Stimulated activated CD4-positive, alpha-beta T cell treated with anti-CD3 and anti-CD28 coated beads, Interleukin-12 subunit alpha, Interleukin-12 subunit beta, amount 100 ng/mL, for 24 hours (primary cell): ENCODE data around the gene CSF2.

Experiments
- DNase-seq, 2 experiments: peaks; one replicate each; pipeline ENCODE4 v3.0.0-alpha.2; 2020; ENCODE audit warnings: low read depth in 2 of 2

Gene CSF2

DNA sequence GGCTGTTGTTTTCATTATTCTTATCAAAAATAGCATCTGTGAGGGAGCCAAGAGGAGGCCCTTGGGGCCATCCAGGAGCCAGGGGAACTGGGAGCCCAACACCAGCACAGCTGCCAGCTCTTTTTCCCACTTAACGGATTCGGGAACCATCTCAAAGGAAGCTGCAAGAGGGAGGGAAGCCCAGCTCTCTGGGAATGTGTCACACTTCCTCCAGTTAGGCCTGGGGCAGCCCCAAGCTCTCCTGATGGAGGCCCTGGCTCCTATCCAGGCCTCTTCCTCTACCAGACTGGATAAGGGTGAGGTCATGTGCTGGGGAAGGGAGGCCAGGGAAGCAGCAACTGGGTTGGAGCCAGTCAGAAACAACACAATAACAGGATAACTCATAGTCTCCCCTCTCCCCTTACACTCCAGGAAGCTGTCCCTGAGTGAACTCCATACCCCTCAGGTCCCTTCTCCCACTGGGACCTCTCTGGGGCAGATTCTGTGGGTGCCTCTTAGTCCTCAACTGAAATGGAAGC is 12.7 kb downstream of the CSF2 start:
- no peak for DNase-seq

DNA sequence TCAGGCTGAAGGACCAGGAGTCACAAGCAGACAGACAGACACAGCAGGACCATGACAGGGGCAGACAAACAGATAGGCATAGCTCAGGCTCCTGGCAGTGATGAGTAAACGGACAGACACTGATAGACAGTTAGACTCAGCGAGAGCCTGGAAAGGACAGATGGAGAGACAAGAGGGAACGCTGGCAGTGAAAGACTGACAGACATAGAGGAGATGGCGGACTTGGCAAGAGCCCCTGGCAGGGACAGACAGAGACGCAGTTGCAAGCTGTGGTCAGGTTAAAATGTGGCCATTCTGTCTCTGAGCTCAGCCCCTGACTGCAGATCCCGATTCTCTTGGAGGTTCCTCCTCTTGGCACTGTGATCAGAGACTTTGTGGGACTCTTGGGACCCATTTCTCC is 13.6 kb downstream of the CSF2 start:
- no peak for DNase-seq

DNA sequence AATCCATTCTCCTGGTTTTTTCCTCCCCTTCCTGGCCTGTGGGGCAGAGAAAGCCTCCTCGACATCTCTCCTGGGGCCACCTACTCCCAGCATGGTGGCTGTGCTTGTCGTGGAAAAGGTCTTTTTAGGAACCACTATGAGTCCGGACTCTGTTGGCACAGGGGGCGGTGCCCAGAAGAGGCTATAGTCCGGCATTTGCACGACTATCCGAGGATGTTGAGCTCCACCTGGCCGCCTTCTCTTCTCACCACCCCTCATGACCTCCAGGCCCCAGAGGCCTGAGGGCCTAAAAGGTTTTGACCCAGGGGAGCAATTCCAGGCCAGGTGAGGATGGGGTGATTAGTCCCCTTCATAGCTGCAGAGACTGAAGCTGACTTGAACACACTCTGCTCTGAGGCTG is 14.1 kb downstream of the CSF2 start:
- DNase-seq: no peak

DNA sequence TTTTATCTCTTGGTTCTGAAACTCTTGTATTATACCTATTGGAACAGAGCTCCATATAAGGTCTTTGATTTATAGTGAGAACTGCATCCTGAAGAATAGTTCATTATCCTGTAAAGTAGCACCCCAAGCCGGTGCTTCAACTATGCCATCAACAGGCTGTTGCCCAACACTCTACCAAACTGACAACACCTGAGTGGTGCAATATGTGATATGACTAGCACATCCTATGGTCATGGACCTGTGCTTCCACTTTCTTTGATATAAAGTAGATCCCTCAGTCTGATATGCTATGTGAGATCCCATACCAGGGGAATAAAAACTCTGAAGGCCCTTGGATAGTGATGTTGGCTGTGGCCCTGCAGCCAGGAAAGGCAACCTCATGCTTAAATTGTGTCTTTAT is 15.8 kb downstream of the CSF2 start:
- DNase-seq: no peak

DNA sequence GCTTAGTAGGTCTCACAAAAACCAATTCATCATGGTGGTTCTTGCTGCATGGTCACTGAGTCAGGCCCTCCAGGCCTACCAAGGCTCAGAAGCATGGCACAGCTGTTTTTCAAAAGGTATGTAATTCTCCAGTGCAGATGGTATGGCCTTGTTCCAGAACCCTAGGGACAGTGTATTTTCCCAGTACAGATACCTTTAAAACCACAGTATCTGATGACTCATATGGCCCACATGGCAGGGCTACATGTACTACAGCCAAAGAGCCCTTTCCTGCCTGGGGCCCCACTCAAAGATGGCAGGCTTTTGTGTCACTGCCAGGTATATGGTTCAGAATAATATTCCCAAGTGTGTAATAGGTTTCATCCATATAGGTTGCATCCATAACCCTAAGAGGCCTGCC is 16.5 kb downstream of the CSF2 start:
- DNase-seq: no peak

DNA sequence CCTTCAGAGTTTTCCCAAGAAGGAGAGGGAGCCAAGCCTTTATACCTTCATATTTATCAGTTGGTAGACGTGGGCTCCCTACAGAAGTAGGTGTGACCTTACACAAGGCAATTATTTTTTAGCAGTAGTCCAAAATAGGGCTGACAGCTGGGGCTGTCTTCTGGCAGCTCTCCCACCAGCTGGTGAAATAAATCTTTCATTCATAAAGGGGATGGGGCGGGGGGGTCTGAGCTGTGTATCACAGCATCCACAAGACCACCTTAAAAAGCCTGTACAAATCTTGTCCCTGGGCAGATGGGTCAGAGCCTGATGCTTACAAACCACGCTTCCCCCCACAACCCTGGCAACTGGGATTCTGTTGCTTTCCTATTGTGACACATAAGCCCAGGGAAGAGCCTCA is 19.7 kb downstream of the CSF2 start:
- no peak for DNase-seq

DNA sequence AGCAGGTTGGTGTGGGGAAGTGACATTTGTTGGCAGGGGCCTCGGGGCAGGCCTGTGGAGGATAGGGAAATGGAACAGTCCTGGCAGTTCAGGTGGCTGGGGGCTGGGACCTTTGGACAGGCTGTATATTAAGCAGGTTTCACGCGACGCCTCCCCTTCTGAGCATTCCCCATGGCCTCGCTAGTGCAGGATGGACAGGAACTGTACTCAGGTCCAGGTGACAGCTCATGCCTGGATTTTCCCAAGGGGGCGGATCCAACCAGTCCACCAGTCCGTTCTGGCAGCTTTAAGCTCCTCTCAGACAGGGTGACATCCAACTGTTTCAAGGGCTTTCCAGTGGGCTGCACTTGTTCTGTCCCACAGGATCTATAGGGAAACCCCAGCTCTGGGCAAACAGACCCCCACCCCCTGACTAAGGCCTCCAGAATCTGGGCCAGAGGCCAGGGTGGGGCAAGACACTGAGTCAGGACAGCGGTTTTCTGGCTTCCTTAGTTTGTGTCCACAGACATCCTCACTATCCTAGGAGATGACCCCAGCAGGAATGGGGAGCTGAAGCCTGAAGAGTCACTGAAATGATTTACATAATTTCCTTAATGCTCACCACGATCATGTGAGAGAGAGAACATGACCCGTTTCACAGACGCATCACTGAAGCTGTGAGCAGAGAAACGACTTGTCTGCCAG is 20.9 kb downstream of the CSF2 start:
- no peak for DNase-seq

DNA sequence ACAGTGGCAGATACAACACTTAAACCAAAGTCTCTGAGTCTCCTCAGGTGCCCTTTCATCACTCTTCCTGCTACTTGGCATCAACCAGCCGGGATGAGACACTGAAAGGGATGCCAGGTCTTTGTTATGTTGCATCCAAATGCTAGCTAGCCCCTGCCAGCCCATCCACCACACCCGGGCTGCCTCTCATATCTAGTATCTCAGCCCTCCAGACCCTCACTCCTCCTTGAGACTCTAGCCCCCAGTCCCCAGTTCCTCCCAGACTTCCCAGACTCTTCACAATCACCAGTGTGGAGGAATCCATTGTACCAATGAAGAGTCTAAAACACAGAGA is 21.5 kb downstream of the CSF2 start:
- no peak for DNase-seq

DNA sequence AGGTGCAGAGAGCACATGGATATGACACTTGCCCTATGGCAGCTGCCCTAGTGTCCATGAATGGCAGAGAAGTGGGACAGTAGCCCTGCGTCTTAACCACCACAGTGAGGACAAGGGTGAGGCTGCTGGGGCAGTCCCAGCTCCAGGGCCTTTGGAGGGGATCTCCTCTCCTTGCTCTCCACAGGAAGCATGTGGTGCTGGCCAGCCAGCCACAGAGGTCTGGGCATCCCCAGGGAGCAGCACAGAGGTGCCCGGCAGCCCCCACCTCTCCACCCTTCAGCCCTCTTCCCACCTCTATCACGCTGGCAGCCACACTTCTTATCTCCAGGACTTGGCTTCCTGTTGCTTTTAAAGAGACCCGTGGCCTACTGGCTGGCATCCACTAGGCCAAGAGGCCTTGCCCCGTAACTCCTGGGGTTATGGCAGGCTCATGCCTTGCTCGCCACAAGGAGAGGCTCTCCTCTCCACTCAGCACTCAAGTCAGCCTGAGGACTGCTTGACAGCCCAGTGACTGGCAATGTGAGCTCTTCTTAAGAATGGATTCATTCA is 21.9 kb downstream of the CSF2 start:
- no peak for DNase-seq

DNA sequence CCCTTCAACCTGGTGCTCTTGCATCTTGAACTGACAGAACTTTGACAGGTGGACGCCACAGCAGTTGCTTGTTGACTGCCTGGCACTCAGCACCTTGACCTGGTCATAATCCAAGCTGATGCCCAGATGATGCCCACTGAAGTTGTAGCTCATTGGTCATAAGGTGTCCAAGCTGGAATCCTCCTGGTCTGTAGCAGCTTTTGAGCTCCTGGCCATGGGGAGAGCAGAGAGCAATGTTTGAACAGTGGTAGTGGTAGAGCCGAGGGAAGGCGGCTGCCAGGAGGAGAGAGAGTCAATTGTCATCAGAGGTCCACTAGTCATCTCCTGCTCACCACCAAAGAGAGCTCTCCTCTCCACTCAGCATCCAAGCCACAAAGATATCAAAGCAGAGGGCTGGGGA is 23.3 kb downstream of the CSF2 start:
- no peak for DNase-seq

DNA sequence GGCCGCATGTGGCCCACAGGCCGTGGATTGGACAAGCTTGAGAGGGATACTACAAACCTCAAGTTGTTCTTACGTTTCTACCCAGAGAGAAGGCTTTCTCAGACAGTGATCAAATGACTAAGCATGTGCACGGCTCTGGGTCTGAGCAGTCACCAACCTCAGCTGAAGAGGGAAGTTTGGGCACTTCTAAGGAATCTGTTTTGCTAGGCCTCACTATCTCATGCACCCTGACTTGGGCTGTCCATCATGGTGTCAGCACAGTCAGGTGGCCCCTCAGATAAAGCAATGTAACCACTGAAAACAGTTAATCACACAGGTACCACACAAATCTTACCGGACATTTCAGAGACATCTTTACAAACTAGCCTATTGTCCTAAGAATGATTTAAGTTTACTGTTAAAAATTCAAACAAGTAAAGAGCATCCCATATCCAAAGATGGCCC is 24.6 kb downstream of the CSF2 start:
- no peak for DNase-seq

DNA sequence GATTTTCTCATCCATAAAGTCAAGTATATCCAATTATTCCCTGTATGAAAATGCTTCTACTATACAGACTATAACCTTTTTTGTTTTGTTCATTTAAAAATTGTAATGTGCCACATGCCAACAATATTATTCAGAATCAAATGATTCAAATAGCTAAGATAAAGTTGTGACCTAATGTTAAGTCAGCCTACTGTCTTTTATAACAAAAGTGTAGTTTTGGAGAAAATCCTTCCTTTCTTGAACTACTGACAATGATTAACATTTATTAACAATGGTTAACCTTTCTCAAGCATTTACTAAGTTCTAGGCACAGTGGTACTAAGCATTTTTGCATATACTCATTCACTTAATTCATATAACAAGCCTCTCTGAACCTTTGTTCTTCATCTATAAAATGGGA is 25.0 kb downstream of the CSF2 start:
- no peak for DNase-seq

DNA sequence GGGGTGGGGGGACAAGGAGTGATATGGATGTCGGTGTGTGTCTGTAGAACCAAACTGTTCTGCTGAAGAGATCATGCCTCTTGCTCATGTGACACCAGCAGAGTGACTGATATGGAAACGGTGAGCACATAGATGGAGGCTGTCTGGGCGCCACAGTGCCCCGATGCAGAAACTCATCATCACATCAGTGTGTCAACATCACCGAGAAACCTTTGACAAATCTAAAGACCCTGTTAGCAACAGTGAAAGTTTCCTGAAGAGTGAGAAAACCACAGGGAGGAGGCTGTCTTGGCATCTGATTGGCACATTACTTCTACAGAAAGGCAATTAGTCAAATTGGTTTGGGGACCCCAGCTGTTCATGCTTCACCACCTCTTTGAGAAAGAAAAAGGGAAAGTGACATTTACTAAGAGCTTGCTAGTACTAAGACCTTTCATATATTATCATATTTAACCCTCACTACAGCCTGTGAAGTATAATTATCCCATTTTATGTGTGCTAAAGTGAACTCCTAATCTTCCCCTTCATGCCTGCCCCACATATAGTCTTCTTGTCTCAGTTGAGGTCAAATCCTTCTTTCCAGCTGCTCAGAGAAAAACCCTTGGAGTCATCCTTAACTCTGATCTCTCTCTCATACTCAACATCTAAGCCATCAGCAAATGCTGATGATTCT is 25.6 kb downstream of the CSF2 start:
- DNase-seq: peak; percentile 53 to 59

DNA sequence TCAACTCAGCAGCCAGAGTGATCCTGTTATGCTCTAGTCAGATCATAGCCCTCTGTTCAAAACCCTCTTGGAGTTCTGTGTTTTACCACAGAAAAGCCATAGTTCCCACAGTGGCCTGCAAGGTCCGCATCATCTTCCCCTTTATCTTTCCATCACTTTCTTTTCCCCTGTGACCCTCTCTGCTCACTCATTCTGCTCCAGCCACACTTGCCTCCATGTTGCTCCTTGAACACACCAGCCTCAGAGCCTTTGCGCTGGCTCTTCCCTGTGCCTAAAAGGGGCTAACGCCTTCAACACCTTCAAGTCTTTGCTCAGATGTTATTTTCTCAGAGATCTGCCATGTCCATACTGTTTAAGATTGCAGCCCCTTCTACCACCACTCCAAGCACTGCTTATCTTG is 26.3 kb downstream of the CSF2 start:
- no peak for DNase-seq

DNA sequence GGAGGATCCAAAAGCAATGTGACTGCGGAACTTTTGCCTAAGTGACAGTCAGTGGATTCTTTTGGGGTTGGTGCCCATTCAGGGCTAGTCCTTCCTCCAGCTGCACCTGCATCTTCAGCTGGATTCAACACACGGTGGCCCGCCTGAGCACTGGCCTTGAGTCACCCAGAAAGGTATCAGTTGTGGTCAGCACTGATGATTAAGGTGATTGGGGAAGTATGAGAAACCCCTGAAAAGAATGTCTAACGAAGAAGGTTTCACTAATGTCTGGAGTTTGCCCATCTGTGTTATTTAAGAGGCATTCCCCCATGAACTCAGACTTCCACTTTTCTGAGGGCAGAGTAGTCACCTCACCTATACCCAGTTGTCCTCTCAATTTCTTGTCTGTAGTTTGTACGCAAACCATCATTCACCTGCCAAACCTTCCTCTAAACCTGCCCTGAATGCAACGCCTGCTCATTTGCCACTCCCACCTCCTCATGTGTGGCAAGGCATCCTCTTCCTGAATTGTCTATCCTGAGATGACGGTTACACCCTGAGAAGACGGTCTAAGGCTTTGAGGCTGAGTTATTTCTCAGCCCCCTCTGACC is 27.2 kb downstream of the CSF2 start:
- DNase-seq: no peak

DNA sequence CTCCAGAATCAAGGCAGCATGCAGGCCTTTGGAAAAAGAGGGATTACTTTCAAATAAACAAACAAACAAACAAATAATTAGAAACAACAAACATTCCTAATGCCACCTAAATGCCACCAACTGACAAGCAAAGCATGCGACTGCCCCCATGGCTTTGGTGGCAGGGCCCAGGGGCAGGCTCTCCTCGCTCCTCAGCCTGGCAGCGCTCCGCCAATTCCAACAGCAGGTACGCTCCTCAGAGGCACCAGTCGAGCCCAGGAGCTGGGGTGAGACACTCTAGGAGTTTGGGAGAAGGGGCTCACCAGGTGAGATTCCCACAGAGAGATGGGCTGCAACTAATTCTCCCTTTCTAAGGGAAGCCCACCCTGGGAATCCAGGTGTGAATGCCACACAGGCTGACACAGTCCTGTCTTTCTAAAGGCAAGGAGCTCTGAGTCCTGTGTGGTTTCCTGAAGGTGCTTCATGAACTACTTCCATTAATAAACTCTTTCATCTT is 27.8 kb downstream of the CSF2 start:
- DNase-seq: no peak

DNA sequence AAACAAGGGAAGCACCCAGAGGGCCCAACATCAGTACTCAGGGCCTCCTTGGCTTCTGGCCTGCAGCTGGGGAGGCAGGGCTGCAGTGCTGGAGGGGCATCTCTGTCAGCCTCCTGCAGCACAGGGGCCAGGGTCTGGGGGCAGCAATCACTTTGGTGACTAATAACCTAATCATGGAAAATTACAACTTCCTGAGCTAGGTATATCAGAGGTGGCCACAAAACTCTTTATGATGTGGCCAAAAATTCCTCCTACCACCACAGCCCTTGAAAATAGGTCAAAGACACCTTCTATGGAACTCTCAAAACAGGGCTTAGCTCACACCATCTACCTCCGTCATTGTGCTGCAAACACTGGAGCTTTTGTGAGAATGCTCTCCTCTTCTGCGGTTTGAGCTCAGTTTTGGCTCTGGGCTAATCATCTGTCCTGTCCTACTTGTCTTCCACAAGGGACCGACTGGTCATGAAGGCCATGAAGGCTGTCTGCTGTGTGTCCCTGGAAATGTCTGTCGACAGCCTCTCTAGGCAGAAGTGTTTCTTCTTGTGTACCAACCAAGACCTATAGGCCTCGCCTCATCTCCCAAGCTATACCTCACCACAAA is 28.6 kb downstream of the CSF2 start:
- DNase-seq: peak in 1 of 2 experiments; percentile 37

DNA sequence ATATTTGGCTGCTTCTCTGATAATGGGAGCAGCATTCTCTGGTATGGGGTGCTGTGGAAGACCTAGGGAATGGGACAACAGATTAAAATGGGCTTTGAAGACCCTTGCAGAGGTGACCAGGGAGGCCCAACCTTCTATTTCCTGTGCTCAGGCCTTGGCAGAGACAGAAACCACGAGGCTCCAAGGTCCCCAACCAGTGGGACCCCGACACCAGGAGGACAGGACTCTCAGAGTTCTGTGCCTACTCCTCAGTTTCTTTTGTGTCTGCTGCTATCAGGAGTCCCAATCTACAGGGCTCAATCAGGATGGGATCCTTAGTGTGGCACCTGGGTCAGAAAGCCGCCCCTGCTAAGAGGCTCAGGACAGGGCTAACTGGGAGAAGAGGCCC is 29.3 kb downstream of the CSF2 start:
- no peak for DNase-seq

DNA sequence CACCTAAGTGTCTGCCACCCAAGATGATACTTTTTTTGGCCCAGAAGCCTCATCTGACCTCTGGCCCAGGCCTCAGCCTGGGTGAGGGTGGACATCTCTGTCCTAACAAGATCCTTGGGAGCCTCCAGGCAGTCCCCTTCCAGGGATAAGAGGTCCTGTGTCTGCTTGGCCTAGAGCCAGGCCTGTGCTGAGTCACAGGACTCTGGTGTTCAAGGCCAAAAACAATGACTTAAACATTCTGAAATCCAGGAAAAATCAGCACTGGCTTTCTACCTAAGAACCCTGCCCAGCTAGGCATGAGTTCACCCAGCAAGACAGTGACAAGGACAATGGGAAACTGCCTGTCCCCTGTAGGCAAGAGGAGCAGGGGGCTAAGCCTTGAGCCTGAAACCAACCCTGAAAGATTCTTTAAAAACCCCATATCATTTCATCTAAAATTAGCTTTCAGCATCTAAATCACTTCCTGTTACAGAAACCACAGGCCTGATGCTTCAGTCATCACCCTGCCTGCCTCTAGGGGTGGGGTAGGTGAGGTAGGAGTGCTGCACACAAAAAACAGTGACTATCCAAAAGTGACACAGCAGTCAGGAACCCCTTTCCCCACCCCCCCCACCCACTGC is 29.9 kb downstream of the CSF2 start:
- DNase-seq: peak; percentile 57 to 65

DNA sequence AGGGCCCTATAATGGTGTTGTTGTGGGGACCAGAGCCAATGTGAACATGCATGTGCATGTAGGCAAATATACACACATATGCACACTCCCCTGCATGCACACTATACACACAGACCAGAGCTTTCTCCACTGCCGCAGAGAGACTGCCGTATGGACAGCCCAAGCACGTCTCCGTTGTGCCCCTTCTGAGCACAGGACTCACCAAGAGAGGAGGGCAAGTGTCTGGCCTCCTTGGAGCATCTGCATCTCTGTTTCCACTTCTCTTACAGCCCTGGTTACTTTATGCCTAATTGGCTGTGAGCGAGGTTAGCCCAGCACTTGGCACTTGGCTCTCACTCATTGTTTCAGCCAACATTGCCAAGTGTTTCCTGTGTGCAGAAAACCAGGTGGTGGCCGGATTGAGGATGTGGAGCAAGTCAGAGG is 30.4 kb downstream of the CSF2 start:
- DNase-seq: no peak

DNA sequence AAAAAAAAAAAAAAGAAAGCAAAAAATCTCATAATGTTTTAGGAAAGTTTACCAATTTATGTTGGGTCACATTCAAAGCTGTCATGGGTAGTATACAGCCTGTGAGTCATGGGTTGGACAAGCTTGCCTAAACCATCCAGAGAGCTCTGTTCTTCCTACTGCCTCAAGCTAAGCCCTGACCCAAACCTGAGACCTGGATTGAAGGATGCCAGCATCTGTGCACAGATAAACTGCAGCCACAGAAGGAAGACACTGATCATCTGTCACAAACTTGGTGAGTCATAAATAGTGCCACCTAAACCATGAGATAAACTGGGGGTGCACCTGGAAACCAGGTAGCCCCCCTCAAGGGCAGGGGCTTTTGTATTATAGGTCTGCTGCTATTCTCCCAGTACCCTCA is 31.0 kb downstream of the CSF2 start:
- DNase-seq: no peak

DNA sequence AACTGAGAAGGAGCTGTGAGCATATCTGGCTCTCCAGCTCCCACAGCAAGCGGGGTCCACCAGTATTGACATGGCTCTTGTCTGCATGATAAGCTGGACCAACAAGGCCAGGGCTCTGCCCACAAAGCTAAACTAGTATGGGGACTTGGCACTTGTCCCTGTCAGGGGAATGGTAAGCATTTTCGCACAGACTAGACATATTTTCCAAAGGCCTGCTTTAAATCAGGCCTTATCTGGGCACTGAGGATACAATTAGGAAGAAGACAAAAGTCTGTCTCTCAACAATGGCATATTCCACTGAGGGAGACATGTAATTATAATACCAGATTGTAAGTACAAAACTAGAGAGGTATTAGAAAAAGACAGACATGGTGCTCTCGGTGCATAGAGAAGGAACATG is 32.1 kb downstream of the CSF2 start:
- DNase-seq: no peak
